Measurements from ENCODE around the gene UBASH3B. TPM values are rescaled to one million over a fixed set of nuclear protein-coding genes. Genes with fewer than 3 reads are reported as not detected.

The UBASH3B gene
- total RNA-seq, 5 donors from 2014 or later (not counting 1 experiment from before 2014, with no cell fraction given), result 29.7 to 44.0 (median 36.8) TPM

DNA sequence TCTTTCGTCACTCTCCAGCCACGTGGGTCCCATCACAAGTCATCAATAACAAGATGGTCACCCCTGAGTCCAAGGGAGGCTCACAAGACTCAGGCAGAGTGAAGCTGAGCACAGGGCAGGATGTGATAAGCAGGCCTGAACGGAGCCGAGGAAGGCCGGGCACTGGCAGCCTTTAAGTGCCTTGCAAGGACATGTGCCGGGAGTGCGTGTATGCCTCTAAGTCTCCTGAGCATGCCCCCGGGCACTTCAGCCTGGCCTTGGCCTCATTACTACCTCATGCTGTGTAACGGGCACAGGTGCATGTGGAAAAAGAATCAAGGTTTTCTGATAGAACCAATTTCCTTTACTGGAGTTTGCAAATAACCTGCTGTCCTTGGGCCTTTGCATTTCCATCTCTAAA lies 55.8 kb downstream of the UBASH3B start:
- ATAC-seq (replicated peaks in 1 of 4) (no peak), DNase-seq (no peak)
- CTCF ChIA-PET, result interaction anchor here in 1 of 2 donors (0.6 kb wide), 2 partner anchors 67 to 255 kb away, joined by 3 read pairs; no protein-coding TSS in a partner anchor
- WGBS (ENCODE audit: insufficient coverage), result 93% methylated on average over 7 of the region's 9 CpGs
- POLR2A ChIA-PET, result no interaction called here
- H3K36me3 ChIP-seq (ENCODE audit: control insufficient read depth in 2 of 2, extremely low read depth in 1 of 2, insufficient read depth in 1 of 2, low read length in 1 of 2), result no peaks in the 10 kb centered on the region
- Mint-ChIP-seq H3K27me3 (no peaks in the 10 kb centered on the region), H3K4me3 (no peak overlapping the region), H3K9me3 (no peaks in the 10 kb centered on the region), H3K36me3 (peaks cover 6% of the 10 kb centered on the region), H3K27ac (peak overlapping the region; percentile 43 to 66), H3K4me1 (peaks cover 50 to 67% (median 54%) of the 10 kb centered on the region in 3 donors)
- no peak overlapping the region for H3K4me3 ChIP-seq (ENCODE audit: control insufficient read depth in 1 of 2, extremely low read depth in 1 of 2, low read length in 1 of 2)
- no peak overlapping the region for H3K27ac ChIP-seq (ENCODE audit: low read length)
- H3K9me3 ChIP-seq, result no peaks in the 10 kb centered on the region
- H3K4me1 ChIP-seq (ENCODE audit: control insufficient read depth in 1 of 2, extremely low read depth in 1 of 2, insufficient read depth in 2 of 2, low read length in 2 of 2), result peaks cover 5 to 13% of the 10 kb centered on the region in 2 experiments
- H3K27me3 ChIP-seq (replicated peaks in 1 of 2; ENCODE audit: control insufficient read depth in 2 of 2, extremely low read depth in 1 of 2, insufficient read depth in 2 of 2, low read length in 1 of 2), result no peaks in the 10 kb centered on the region

DNA sequence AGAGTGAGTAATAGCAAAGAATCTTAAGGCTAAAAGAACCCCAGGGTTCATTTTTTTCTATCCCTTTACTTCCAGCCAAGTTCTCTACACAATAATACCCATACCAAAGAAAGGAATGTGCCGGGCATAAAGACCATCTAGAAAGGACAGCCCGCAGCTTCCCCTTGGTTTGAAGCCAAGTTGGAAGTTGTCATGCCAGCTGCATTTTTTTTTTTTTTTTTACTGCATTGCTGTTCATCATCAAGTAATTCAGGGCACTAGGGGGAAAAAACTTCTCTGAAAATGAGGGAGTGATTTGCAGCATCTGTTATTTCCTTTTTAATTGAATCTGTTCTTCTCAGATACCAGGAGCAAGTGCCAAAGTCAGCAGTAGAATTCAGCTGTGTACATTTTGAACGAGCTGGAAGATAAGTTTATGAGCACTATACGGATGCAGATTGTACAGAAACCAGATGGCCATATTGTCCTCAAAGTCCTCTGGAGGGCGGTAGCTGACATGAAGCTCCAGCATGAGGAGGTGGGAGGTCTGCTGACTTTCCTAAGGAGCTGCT lies 56.4 kb downstream of the UBASH3B start:
- H3K9me3 Mint-ChIP-seq, result no peaks in the 10 kb centered on the region
- no peak overlapping the region for H3K4me3 Mint-ChIP-seq
- H3K36me3 Mint-ChIP-seq, result peaks cover 4% of the 10 kb centered on the region
- no peak for ATAC-seq (replicated peaks in 1 of 4)
- H3K27ac Mint-ChIP-seq, result peak overlapping the region in 1 of 2 donors; percentile 66
- peaks cover 50 to 68% (median 54%) of the 10 kb centered on the region in 3 donors for H3K4me1 Mint-ChIP-seq
- 85% methylated on average over 5 of the region's 5 CpGs for WGBS (ENCODE audit: insufficient coverage)
- CTCF ChIA-PET, result interaction anchor here (0.6 to 1.2 kb wide), 6 partner anchors 23 to 823 kb away, joined by 3 to 8 read pairs (median 4); no protein-coding TSS in a partner anchor
- H3K27me3 Mint-ChIP-seq, result no peaks in the 10 kb centered on the region
- H3K27ac ChIP-seq (ENCODE audit: low read length), result no peak overlapping the region
- no peak overlapping the region for H3K4me3 ChIP-seq (ENCODE audit: control insufficient read depth in 1 of 2, extremely low read depth in 1 of 2, low read length in 1 of 2)
- POLR2A ChIA-PET, result interaction anchor here in 1 of 2 donors (0.6 kb wide), 1 partner anchor 20 kb away, joined by 3 read pairs; no protein-coding TSS in a partner anchor
- no peaks in the 10 kb centered on the region for H3K9me3 ChIP-seq
- H3K27me3 ChIP-seq (replicated peaks in 1 of 2; ENCODE audit: control insufficient read depth in 2 of 2, extremely low read depth in 1 of 2, insufficient read depth in 2 of 2, low read length in 1 of 2), result no peaks in the 10 kb centered on the region
- no peaks in the 10 kb centered on the region for H3K36me3 ChIP-seq (ENCODE audit: control insufficient read depth in 2 of 2, extremely low read depth in 1 of 2, insufficient read depth in 1 of 2, low read length in 1 of 2)
- H3K4me1 ChIP-seq (ENCODE audit: control insufficient read depth in 1 of 2, extremely low read depth in 1 of 2, insufficient read depth in 2 of 2, low read length in 2 of 2), result peaks cover 8 to 18% of the 10 kb centered on the region in 2 experiments
- no peak for DNase-seq

DNA sequence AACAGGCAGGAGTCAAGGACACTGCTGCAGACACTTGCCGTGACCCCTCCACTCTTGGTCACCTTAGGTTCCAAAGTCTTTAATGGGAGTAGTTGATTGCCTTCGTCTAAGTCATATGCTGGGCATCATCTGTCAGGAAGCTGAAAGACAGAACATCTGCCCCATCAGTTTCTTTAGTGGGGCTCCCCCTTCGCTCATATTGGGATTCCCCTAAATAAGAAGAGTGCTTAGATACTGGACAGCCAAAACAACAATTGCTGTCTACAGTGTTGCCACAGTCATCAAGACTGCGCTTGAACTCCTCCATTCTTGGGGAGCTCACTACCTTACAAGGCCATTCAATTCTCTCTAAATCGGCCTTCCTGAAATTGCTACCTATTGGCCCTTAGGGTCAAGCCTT lies 58.5 kb downstream of the UBASH3B start:
- DNase-seq (no peak), ATAC-seq (replicated peaks in 1 of 4) (no peak)
- no peak overlapping the region for H3K27ac ChIP-seq (ENCODE audit: low read length)
- Mint-ChIP-seq H3K27ac (no peak overlapping the region), H3K27me3 (no peaks in the 10 kb centered on the region), H3K9me3 (no peaks in the 10 kb centered on the region), H3K4me3 (no peak overlapping the region), H3K4me1 (peaks cover 52 to 76% (median 56%) of the 10 kb centered on the region in 3 donors), H3K36me3 (no peaks in the 10 kb centered on the region)
- no peaks in the 10 kb centered on the region for H3K9me3 ChIP-seq
- ChIA-PET CTCF (no interaction called here), POLR2A (interaction anchor here in 1 of 2 donors (1.0 kb wide), 1 partner anchor 58 kb away, joined by 6 read pairs; no protein-coding TSS in a partner anchor)
- peaks cover 15 to 36% of the 10 kb centered on the region in 2 experiments for H3K4me1 ChIP-seq (ENCODE audit: control insufficient read depth in 1 of 2, extremely low read depth in 1 of 2, insufficient read depth in 2 of 2, low read length in 2 of 2)
- H3K4me3 ChIP-seq (ENCODE audit: control insufficient read depth in 1 of 2, extremely low read depth in 1 of 2, low read length in 1 of 2), result no peak overlapping the region
- H3K36me3 ChIP-seq (ENCODE audit: control insufficient read depth in 2 of 2, extremely low read depth in 1 of 2, insufficient read depth in 1 of 2, low read length in 1 of 2), result no peaks in the 10 kb centered on the region
- H3K27me3 ChIP-seq (replicated peaks in 1 of 2; ENCODE audit: control insufficient read depth in 2 of 2, extremely low read depth in 1 of 2, insufficient read depth in 2 of 2, low read length in 1 of 2), result no peaks in the 10 kb centered on the region
- WGBS (ENCODE audit: insufficient coverage), result 100% methylated on average over 2 of the region's 5 CpGs

DNA sequence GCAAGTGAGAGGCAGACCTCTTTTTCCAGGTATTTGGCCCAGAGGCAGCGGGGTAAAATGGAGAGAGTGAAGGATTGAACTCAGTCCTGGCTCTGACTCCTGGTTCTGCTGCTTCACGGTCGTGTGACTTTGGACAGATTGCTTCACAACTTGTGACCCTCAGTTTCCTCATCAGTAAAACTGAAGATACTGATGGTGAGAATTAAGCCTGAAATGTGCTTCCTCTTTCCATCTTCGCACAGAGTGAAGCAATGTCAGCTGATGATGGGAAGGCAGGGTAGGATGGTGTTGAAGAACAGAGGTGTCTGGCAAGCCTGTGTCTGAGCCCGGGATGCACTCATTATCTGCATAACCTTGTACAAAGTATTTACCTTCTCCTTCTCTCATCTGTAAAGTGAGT lies 59.0 kb downstream of the UBASH3B start:
- no peak overlapping the region for H3K27ac ChIP-seq (ENCODE audit: low read length)
- no peak for ATAC-seq (replicated peaks in 1 of 4)
- no peaks in the 10 kb centered on the region for H3K36me3 Mint-ChIP-seq
- POLR2A ChIA-PET, result no interaction called here
- no peaks in the 10 kb centered on the region for H3K27me3 ChIP-seq (replicated peaks in 1 of 2; ENCODE audit: control insufficient read depth in 2 of 2, extremely low read depth in 1 of 2, insufficient read depth in 2 of 2, low read length in 1 of 2)
- H3K27me3 Mint-ChIP-seq, result no peaks in the 10 kb centered on the region
- peaks cover 15 to 36% of the 10 kb centered on the region in 2 experiments for H3K4me1 ChIP-seq (ENCODE audit: control insufficient read depth in 1 of 2, extremely low read depth in 1 of 2, insufficient read depth in 2 of 2, low read length in 2 of 2)
- H3K4me1 Mint-ChIP-seq, result peaks cover 49 to 75% (median 56%) of the 10 kb centered on the region in 3 donors
- no peak overlapping the region for H3K4me3 ChIP-seq (ENCODE audit: control insufficient read depth in 1 of 2, extremely low read depth in 1 of 2, low read length in 1 of 2)
- WGBS (ENCODE audit: insufficient coverage), result 95% methylated on average over 3 of the region's 5 CpGs
- DNase-seq, result no peak
- H3K27ac Mint-ChIP-seq, result no peak overlapping the region
- no peak overlapping the region for H3K4me3 Mint-ChIP-seq
- no peaks in the 10 kb centered on the region for H3K9me3 Mint-ChIP-seq
- H3K9me3 ChIP-seq, result no peaks in the 10 kb centered on the region
- CTCF ChIA-PET, result no interaction called here
- H3K36me3 ChIP-seq (ENCODE audit: control insufficient read depth in 2 of 2, extremely low read depth in 1 of 2, insufficient read depth in 1 of 2, low read length in 1 of 2), result no peaks in the 10 kb centered on the region

DNA sequence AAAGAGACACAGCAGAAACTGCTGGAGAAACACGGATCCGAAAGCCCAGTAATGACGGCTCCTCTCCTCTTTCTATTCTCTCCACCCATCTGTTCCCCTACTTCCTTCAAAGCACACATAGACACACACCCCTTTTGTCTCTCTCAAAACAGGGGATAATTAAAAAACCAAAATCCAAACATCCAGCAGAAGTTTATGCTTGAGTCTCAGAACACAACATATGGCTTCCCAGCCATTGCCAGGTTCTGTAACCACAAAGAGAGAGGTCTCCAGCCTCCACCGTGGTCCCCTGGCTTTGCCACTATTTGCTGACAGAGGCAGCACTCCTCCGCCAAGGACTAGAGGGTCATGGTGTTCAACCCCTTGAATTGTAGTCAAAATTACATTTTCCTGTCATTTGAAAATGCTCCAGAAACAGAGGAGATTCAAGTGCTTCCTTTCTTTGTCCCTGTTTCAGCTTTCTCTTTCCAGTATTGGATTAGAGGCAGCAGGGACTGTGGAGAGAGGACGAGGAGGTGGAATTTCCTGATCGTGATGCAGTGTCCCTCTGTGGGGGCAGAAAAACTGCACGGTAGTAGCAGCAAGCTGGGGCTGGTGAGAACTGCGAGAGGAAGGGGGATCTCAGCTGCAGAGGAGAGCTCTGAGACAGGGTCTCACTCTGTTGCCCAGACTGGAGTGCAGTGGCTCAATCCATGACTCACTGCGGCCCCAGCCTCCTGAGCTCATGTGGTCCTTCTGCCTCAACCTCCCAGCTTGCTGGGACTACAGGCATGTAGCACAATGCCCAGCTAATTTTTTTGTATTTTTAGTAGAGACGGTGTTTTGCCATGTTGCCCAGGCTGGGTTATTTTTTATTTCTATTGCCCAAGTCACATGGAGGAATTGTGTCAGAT lies 60.3 kb downstream of the UBASH3B start:
- H3K4me1 ChIP-seq (ENCODE audit: control insufficient read depth in 1 of 2, extremely low read depth in 1 of 2, insufficient read depth in 2 of 2, low read length in 2 of 2), result peaks cover 19 to 36% of the 10 kb centered on the region in 2 experiments
- no peaks in the 10 kb centered on the region for H3K27me3 Mint-ChIP-seq
- no peak overlapping the region for H3K4me3 ChIP-seq (ENCODE audit: control insufficient read depth in 1 of 2, extremely low read depth in 1 of 2, low read length in 1 of 2)
- ChIA-PET POLR2A (no interaction called here), CTCF (interaction anchor here in 1 of 2 donors (0.5 kb wide), 1 partner anchor 302 kb away, joined by 3 read pairs; no protein-coding TSS in a partner anchor)
- DNase-seq, result no peak
- H3K4me3 Mint-ChIP-seq, result no peak overlapping the region
- H3K4me1 Mint-ChIP-seq, result peaks cover 56 to 81% (median 65%) of the 10 kb centered on the region in 3 donors
- H3K9me3 Mint-ChIP-seq, result no peaks in the 10 kb centered on the region
- peak overlapping the region; percentile 68 to 83 for H3K27ac Mint-ChIP-seq
- H3K36me3 ChIP-seq (ENCODE audit: control insufficient read depth in 2 of 2, extremely low read depth in 1 of 2, insufficient read depth in 1 of 2, low read length in 1 of 2), result no peaks in the 10 kb centered on the region
- H3K9me3 ChIP-seq, result no peaks in the 10 kb centered on the region
- no peaks in the 10 kb centered on the region for H3K36me3 Mint-ChIP-seq
- no peaks in the 10 kb centered on the region for H3K27me3 ChIP-seq (replicated peaks in 1 of 2; ENCODE audit: control insufficient read depth in 2 of 2, extremely low read depth in 1 of 2, insufficient read depth in 2 of 2, low read length in 1 of 2)
- 68% methylated on average over 8 of the region's 11 CpGs for WGBS (ENCODE audit: insufficient coverage)
- no peak for ATAC-seq (replicated peaks in 1 of 4)
- H3K27ac ChIP-seq (ENCODE audit: low read length), result no peak overlapping the region

DNA sequence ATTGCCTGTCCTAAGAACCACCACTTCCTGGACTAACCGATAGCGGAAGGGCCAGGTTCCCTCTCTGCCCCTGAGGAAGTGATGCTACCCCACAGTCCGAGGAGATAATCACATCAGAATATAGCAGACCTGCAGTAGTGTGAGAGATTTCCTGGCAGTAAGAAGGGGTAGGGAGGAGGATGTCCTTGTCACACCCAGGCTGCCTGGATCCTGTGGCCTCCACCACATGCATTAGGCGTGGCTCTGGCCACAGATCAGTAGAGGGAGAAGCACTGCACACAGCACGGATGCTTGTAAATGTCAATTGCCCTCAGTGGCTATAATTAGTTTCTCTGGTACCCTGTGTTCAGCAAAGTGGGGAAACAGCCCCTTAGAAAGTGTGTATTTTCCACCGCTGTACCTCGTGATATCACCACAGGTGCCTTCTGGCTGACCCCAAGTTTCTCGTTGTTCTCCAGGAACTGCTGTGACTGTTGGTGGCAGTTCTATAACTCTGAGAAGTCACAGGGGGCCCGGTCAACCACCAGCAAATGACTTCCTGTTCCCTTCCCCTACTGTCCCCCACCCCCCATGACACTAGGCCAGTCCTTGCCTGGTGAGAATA lies 61.8 kb downstream of the UBASH3B start:
- H3K36me3 ChIP-seq (ENCODE audit: control insufficient read depth in 2 of 2, extremely low read depth in 1 of 2, insufficient read depth in 1 of 2, low read length in 1 of 2), result no peaks in the 10 kb centered on the region
- no peaks in the 10 kb centered on the region for H3K27me3 ChIP-seq (replicated peaks in 1 of 2; ENCODE audit: control insufficient read depth in 2 of 2, extremely low read depth in 1 of 2, insufficient read depth in 2 of 2, low read length in 1 of 2)
- ChIA-PET CTCF (no interaction called here), POLR2A (no interaction called here)
- no peaks in the 10 kb centered on the region for H3K36me3 Mint-ChIP-seq
- no peak overlapping the region for H3K4me3 ChIP-seq (ENCODE audit: control insufficient read depth in 1 of 2, extremely low read depth in 1 of 2, low read length in 1 of 2)
- peak overlapping the region; percentile 68 to 83 for H3K27ac Mint-ChIP-seq
- no peaks in the 10 kb centered on the region for H3K9me3 Mint-ChIP-seq
- H3K4me1 Mint-ChIP-seq, result peaks cover 61 to 83% (median 70%) of the 10 kb centered on the region in 3 donors
- H3K9me3 ChIP-seq, result no peaks in the 10 kb centered on the region
- H3K27ac ChIP-seq (ENCODE audit: low read length), result peak overlapping the region; percentile 52
- ATAC-seq (replicated peaks in 1 of 4) (peak; percentile 47 to 56 (median 52)), DNase-seq (peak in 19 of 35 experiments; percentile 10 to 48 (median 21))
- H3K4me1 ChIP-seq (ENCODE audit: control insufficient read depth in 1 of 2, extremely low read depth in 1 of 2, insufficient read depth in 2 of 2, low read length in 2 of 2), result peaks cover 29 to 42% of the 10 kb centered on the region in 2 experiments
- no peak overlapping the region for H3K4me3 Mint-ChIP-seq
- 35% methylated on average over 6 of the region's 9 CpGs for WGBS (ENCODE audit: insufficient coverage)
- H3K27me3 Mint-ChIP-seq, result no peaks in the 10 kb centered on the region

Data from T-cell (primary cell).